Kidney (tissue), 14 donors: ENCODE measurements around the gene GRB10. TPM values are rescaled to one million over a fixed set of nuclear protein-coding genes. Genes with fewer than 3 reads are reported as not detected.

Experiments
- DNase-seq, 5 donors: peaks; one replicate each; pipeline ENCODE4 v3.0.0-alpha.2; 2013 to 2020
- FAIRE-seq: peaks from 2 replicates; lab custom pipeline; 2012; peaks lifted over from hg19 to GRCh38; lab: Jason Lieb, UNC
- H3K27ac ChIP-seq, 2 donors: one replicate each; pipeline ENCODE4 v1.7.0; 2013; ENCODE audit warnings: low read depth in 2 of 2, low read length in 2 of 2, inconsistent platforms in 1 of 2
- H3K27me3 ChIP-seq: one replicate; pipeline ENCODE4 v1.7.1; 2013; ENCODE audit warnings: low read length, inconsistent platforms; ENCODE audit not compliant: control insufficient read depth, insufficient read depth
- H3K36me3 ChIP-seq, 3 donors: one replicate each; pipeline versions ENCODE4 v1.7.0 to v1.7.1; 2013; ENCODE audit warnings: low read length in 3 of 3, control low read depth in 1 of 3, inconsistent platforms in 1 of 3; ENCODE audit not compliant: insufficient read depth in 3 of 3, control insufficient read depth in 2 of 3
- H3K4me1 ChIP-seq, 3 donors: one replicate each; pipeline versions ENCODE4 v1.7.0 to v1.7.1; 2013; ENCODE audit warnings: low read length in 3 of 3, inconsistent platforms in 1 of 3, low read depth in 1 of 3; ENCODE audit not compliant: control insufficient read depth in 2 of 3, insufficient read depth in 2 of 3
- H3K4me3 ChIP-seq, 3 donors: one replicate each; pipeline versions ENCODE4 v1.7.0 to v1.8.1; 2013; ENCODE audit warnings: low read length in 3 of 3, control low read depth in 1 of 3, inconsistent platforms in 1 of 3
- H3K9ac ChIP-seq, 3 donors: one replicate each; pipeline versions ENCODE4 v1.7.0 to v1.7.1; 2013; ENCODE audit warnings: low read length in 3 of 3, control low read depth in 1 of 3, inconsistent platforms in 1 of 3
- H3K9me3 ChIP-seq, 3 donors: one replicate each; pipeline versions ENCODE4 v1.7.0 to v1.7.1; 2013; ENCODE audit warnings: low read length in 3 of 3, control low read depth in 1 of 3, inconsistent platforms in 1 of 3; ENCODE audit not compliant: control insufficient read depth in 2 of 3, insufficient read depth in 1 of 3
- intact Hi-C: fragments of 100-400 bp; cut with DNase I; formaldehyde crosslinking; loops from one replicate; pipeline ENCODE4 v1.11.1; 2022
- polyA plus RNA-seq: library from polyadenylated mRNA; stranded (reverse); fragments of 350-450 nt; fragmentation: Illumina TruSeq; extraction: RNeasy Lipid Tissue Mini Kit (QIAGEN cat#74804); gene quantifications from one replicate; pipeline ENCODE4 v1.2.3, GENCODE V29; 2014; ENCODE audit warnings: low read depth, low replicate concordance; ENCODE audit not compliant: insufficient read depth
- total RNA-seq: library from RNA; stranded (reverse); fragmentation: NEBNext Ultra II Directional; extraction: Animal tissue kit (Norgen Biotek cat#: 25700); gene quantifications from one replicate; pipeline ENCODE4 v1.2.1, GENCODE V29; 2021
- TF ChIP-seq, protein P1 (sequence below): IDR thresholded peaks from 3 replicates; pipeline ENCODE4 v1.5.1; 2012; ENCODE audit warnings: mild to moderate bottlenecking, moderate library complexity, borderline replicate concordance; ENCODE audit not compliant: insufficient read depth; ENCODE audit errors: extremely low read depth
- donor health status: control.
- donor health status: control.
- donor health status: control.
- donor health status: control.
- donor health status: control.
- donor health status: DM: yes; HTN: yes; CAD: no.
- donor health status: Normal renal cell carcinoma (clear cell type).

GRB10 gene
- total and polyA plus RNA-seq, 2 donors from 2014 or later: 32.3 to 57.8 TPM

DNA sequence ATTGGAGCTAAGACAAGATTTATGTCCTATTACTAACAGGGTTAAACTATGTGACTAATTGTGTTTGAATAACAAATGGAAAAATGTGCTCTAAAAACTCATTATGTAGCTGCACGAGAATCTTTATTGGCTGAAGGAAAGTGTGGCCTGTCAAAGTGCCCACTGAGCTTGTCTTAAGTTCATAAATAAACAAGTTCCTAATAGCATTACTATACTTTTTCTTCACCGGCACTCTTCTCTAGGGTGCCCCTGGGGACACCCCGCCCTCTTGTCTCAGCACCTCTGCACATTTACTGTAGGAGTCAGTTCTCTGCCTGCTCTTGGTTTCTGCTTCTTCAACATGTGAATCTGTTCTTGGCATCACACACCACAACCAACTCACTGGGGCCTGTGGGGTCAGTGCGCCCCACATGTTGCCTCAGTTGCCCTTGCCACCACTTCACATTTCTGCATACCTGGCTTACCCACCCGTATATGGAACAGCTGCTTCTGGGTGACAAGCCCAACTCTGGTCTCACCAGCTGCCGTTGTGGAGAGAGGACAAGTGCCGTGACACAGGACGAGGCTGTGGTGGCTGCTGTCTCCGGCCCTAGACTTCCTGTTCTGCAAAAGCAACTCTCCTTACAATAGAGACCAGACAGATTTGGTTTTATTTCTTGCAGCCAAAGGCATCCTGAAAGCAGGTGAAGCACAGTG is 121.2 kb downstream of the GRB10 start:
- DNase-seq (no peak), FAIRE-seq (no peak)
- Histone ChIP-seq H3K36me3 (peaks cover 0 to 22% (median 7%) of the 10 kb centered on the region in 3 donors), H3K9me3 (no peaks in the 10 kb centered on the region), H3K27ac (no peak overlapping the region), H3K27me3 (no peaks in the 10 kb centered on the region), H3K4me3 (no peak overlapping the region), H3K9ac (no peak overlapping the region), H3K4me1 (peaks cover 0 to 50% (median 42%) of the 10 kb centered on the region in 3 donors)
- intact Hi-C loops: no loop called here
- TF ChIP-seq, protein P1, sequence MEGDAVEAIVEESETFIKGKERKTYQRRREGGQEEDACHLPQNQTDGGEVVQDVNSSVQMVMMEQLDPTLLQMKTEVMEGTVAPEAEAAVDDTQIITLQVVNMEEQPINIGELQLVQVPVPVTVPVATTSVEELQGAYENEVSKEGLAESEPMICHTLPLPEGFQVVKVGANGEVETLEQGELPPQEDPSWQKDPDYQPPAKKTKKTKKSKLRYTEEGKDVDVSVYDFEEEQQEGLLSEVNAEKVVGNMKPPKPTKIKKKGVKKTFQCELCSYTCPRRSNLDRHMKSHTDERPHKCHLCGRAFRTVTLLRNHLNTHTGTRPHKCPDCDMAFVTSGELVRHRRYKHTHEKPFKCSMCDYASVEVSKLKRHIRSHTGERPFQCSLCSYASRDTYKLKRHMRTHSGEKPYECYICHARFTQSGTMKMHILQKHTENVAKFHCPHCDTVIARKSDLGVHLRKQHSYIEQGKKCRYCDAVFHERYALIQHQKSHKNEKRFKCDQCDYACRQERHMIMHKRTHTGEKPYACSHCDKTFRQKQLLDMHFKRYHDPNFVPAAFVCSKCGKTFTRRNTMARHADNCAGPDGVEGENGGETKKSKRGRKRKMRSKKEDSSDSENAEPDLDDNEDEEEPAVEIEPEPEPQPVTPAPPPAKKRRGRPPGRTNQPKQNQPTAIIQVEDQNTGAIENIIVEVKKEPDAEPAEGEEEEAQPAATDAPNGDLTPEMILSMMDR: no peak

GRCh38 chr7:50660830-50661175 is 121.9 kb downstream of the GRB10 start:
- TF ChIP-seq, protein P1: no peak
- Histone ChIP-seq H3K9me3 (no peaks in the 10 kb centered on the region), H3K4me1 (peaks cover 0 to 50% (median 35%) of the 10 kb centered on the region in 3 donors), H3K36me3 (peaks cover 0 to 22% (median 7%) of the 10 kb centered on the region in 3 donors), H3K4me3 (no peak overlapping the region), H3K27me3 (no peaks in the 10 kb centered on the region), H3K27ac (no peak overlapping the region), H3K9ac (no peak overlapping the region)
- DNase-seq (no peak), FAIRE-seq (no peak)
- intact Hi-C loops: no loop called here

DNA sequence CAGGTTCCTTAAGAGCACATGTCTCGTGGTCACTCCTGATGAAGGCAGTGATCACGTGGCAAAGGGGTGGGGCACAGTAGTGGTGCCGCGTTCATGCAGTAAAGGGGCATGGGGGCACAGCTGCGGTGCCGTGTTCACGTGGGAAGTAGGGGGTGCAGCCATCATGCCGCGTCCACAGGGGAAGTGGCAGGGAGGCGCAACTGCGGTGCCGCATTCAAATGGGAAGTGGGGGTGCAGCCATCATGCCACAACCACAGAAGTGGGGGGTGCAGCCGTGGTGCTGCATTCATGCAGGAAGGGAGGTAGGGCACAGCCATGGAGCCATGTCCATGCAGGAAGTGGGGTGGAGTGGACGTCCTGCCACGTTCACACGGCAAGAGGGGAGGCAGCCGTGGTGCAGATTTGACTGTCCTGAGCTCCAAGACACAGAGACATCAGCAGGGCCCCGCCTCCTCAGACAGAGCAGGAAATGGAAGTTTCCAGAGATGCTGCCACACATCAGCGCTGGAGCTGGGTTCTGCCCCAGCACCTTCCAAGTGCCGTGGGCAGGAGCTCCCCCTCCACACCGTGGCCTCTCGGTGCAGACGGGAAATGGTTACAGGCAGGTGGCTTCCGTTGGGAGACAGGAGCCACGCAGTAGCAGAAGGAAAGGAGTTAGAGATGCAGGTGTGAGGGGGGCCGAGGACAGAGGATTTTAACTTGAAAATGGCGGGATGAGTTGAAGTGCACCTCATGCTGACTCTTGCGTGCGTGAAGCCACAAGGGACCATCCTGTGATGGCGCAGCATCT is 122.5 kb downstream of the GRB10 start:
- intact Hi-C loops: no loop called here

More for the DNA sequence above, 122.5 kb downstream of the GRB10 start:
- DNase-seq: no peak
- H3K9me3 ChIP-seq: no peaks in the 10 kb centered on the region
- no peaks in the 10 kb centered on the region for H3K27me3 ChIP-seq
- no peak overlapping the region for H3K27ac ChIP-seq
- FAIRE-seq: no peak
- TF ChIP-seq, protein P1: no peak
- peaks cover 0 to 48% (median 29%) of the 10 kb centered on the region in 3 donors for H3K4me1 ChIP-seq
- peaks cover 0 to 22% (median 7%) of the 10 kb centered on the region in 3 donors for H3K36me3 ChIP-seq
- no peak overlapping the region for H3K4me3 ChIP-seq
- H3K9ac ChIP-seq: no peak overlapping the region
